ENCODE data around the gene ORMDL3.

- TF ChIP-seq CTCF (IDR thresholded peaks at IDR 0.05; ENCODE audit: poor library complexity): no peak
- TF ChIP-seq EZH2phosphoT487 (IDR thresholded peaks at IDR 0.05; ENCODE audit: low read depth, severe bottlenecking, unreplicated experiment): no peak
- TF ChIP-seq EZH2 (IDR thresholded peaks at IDR 0.05; ENCODE audit: borderline replicate concordance): no peak
These were observed 17.0 kb upstream of the ORMDL3 start for GRCh38 chr17:39944393-39944711.

Measured in hepatocyte (in vitro differentiated cells).